ENCODE results near the gene UGT1A9. TPM values are rescaled to one million over a fixed set of nuclear protein-coding genes. Genes with fewer than 3 reads are reported as not detected.

The UGT1A9 gene
- total and polyA plus RNA-seq, 2 experiments from 2014 or later = not detected

GRCh38 chr2:233679196-233679595 lies 7.5 kb downstream of the UGT1A9 start (continued):
- TF ChIP-seq CREB1 (CRISPR knock-in tag; IDR thresholded peaks at IDR 0.05; ENCODE audit: low read depth) (no peak), EZH2 (IDR thresholded peaks at IDR 0.05; ENCODE audit: low read depth, unreplicated experiment) (no peak), ZNF331 (CRISPR knock-in tag; IDR thresholded peaks at IDR 0.05; ENCODE audit: low read depth) (no peak), ZNF114 (CRISPR knock-in tag; IDR thresholded peaks at IDR 0.05) (no peak)

- DNase-seq (ENCODE audit: low spot score) = no peak
- TF ChIP-seq EZH2 (IDR thresholded peaks at IDR 0.05; ENCODE audit: low read depth, unreplicated experiment) (no peak), CTCF (conservative IDR thresholded peaks at IDR 0.05; ENCODE audit: low read depth in 2 of 2) (no peak), POLR2AphosphoS5 (IDR thresholded peaks at IDR 0.05; ENCODE audit: low read depth) (no peak), STAT1 (IDR thresholded peaks at IDR 0.05; ENCODE audit: unreplicated experiment) (no peak), JUNB (IDR thresholded peaks at IDR 0.05; ENCODE audit: unreplicated experiment) (no peak)
- no peak overlapping the region for H3K4me3 ChIP-seq
- no peak overlapping the region for H3K27ac Mint-ChIP-seq
- no peaks in the 10 kb centered on the region for H3F3A ChIP-seq (replicated peaks; ENCODE audit: low read depth)
- H3K27me3 ChIP-seq (ENCODE audit: insufficient read depth) = no peaks in the 10 kb centered on the region
- no peaks in the 10 kb centered on the region; the same call in 2 of the 3 replicates for H3K9me3 Mint-ChIP-seq
- H4K20me1 ChIP-seq (replicated peaks; ENCODE audit: insufficient read depth) = no peaks in the 10 kb centered on the region
- no peaks in the 10 kb centered on the region for H3K36me3 Mint-ChIP-seq (ENCODE audit: low read depth)
- H3K36me3 ChIP-seq (ENCODE audit: insufficient read depth) = no peaks in the 10 kb centered on the region
- H3K27me3 Mint-ChIP-seq (ENCODE audit: insufficient read depth, low read depth, poor library complexity) = peaks cover 4% of the 10 kb centered on the region
- no peak overlapping the region for H2AFZ ChIP-seq
- no peak overlapping the region for H3K27ac ChIP-seq (ENCODE audit: low read depth)
- H3K79me2 ChIP-seq (replicated peaks; ENCODE audit: insufficient read depth) = no peaks in the 10 kb centered on the region
- no peak for ATAC-seq
- H3K9me2 ChIP-seq (ENCODE audit: insufficient read depth) = no peaks in the 10 kb centered on the region
- no peaks in the 10 kb centered on the region for H3K4me1 ChIP-seq (ENCODE audit: insufficient read depth)
- no peak overlapping the region for H3K4me3 Mint-ChIP-seq
- no peak overlapping the region for H3K4me2 ChIP-seq
- H3K4me1 Mint-ChIP-seq = no peaks in the 10 kb centered on the region
Measured at GRCh38 chr2:233680361-233681045, 8.8 kb downstream of the UGT1A9 start.

GRCh38 chr2:233681521-233682099 lies 9.9 kb downstream of the UGT1A9 start, which contains the start of gene UGT1A7:
TSS of gene UGT1A7 (plus strand) at chr2:233681901. CDS start at chr2:233681938, 37 bp downstream.
- DNase-seq (ENCODE audit: low spot score) (no peak), ATAC-seq (no peak)
- Histone ChIP-seq H3K27ac (ENCODE audit: low read depth) (no peak within 1 kb of the TSS), H3K27me3 (ENCODE audit: insufficient read depth) (no peaks in the 10 kb centered on the region), H3K36me3 (ENCODE audit: insufficient read depth) (no peaks in the 10 kb centered on the region), H4K20me1 (replicated peaks; ENCODE audit: insufficient read depth) (no peaks in the 10 kb centered on the region; the same call in 1 of the 2 replicates), H3K4me3 (no peak within 1 kb of the TSS), H3K79me2 (replicated peaks; ENCODE audit: insufficient read depth) (no peaks in the 10 kb centered on the region), H3K4me2 (no peak within 1 kb of the TSS), H3F3A (replicated peaks; ENCODE audit: low read depth) (no peaks in the 10 kb centered on the region), H3K4me1 (ENCODE audit: insufficient read depth) (no peaks in the 10 kb centered on the region), H2AFZ (no peak within 1 kb of the TSS), H3K9me2 (ENCODE audit: insufficient read depth) (no peaks in the 10 kb centered on the region)
- H3K27ac Mint-ChIP-seq = no peak within 1 kb of the TSS
- no peaks in the 10 kb centered on the region for H3K4me1 Mint-ChIP-seq
- no peaks in the 10 kb centered on the region for H3K36me3 Mint-ChIP-seq (ENCODE audit: low read depth)
- H3K27me3 Mint-ChIP-seq (ENCODE audit: insufficient read depth, low read depth, poor library complexity) = peaks cover 4% of the 10 kb centered on the region
- no peaks in the 10 kb centered on the region for H3K9me3 Mint-ChIP-seq
- no peak within 1 kb of the TSS for H3K4me3 Mint-ChIP-seq
- no peak for TF ChIP-seq EZH2 (IDR thresholded peaks at IDR 0.05; ENCODE audit: low read depth, unreplicated experiment)
- TF ChIP-seq CTCF (conservative IDR thresholded peaks at IDR 0.05; ENCODE audit: low read depth in 2 of 2) = no peak
- no peak for TF ChIP-seq STAT1 (IDR thresholded peaks at IDR 0.05; ENCODE audit: unreplicated experiment)
- TF ChIP-seq CREB1 (CRISPR knock-in tag; IDR thresholded peaks at IDR 0.05; ENCODE audit: low read depth) = no peak
- TF ChIP-seq EZH2phosphoT487 (IDR thresholded peaks at IDR 0.05; ENCODE audit: unreplicated experiment) = no peak
- TF ChIP-seq NANOG (IDR thresholded peaks at IDR 0.05; ENCODE audit: borderline replicate concordance) = no peak
- TF ChIP-seq ZNF331 (CRISPR knock-in tag; IDR thresholded peaks at IDR 0.05; ENCODE audit: low read depth) = no peak
- TF ChIP-seq REST (IDR thresholded peaks at IDR 0.05; ENCODE audit: unreplicated experiment) = no peak
- no peak for TF ChIP-seq ZNF114 (CRISPR knock-in tag; IDR thresholded peaks at IDR 0.05)
- TF ChIP-seq POLR2AphosphoS5 (IDR thresholded peaks at IDR 0.05; ENCODE audit: low read depth) = no peak
- no peak for TF ChIP-seq ETS1 (IDR thresholded peaks at IDR 0.05)
- no peak for TF ChIP-seq JUNB (IDR thresholded peaks at IDR 0.05; ENCODE audit: unreplicated experiment)

Measured in GM23338 (cell line).